K562 (cell line): ENCODE results near the gene UIMC1. TPM values are rescaled to one million over a fixed set of nuclear protein-coding genes. Genes with fewer than 3 reads are reported as not detected.

Experiments
- ATF7 ChIP-seq: fragments of 450-650 bp; IDR thresholded peaks from 2 replicates; pipeline ENCODE4 v1.7.1; 2014; ENCODE audit warnings: mild to moderate bottlenecking, moderate library complexity
- BRCA1 ChIP-seq, 2 experiments: fragments of 450-650 bp in 1 of 2; sonication (generic) in 1 of 2; formaldehyde crosslinking in 1 of 2; IDR thresholded peaks; 2 replicates each; pipeline versions ENCODE4 v1.5.0 to v1.6.1; 2017 to 2020; ENCODE audit warnings: mild to moderate bottlenecking in 1 of 2, missing genetic modification reagents in 1 of 2
- HIVEP1 ChIP-seq: fragments of 250-450 bp; sonication (Bioruptor Pico); IDR thresholded peaks from 2 replicates; pipeline ENCODE4 v1.4.0; 2020; ENCODE audit warnings: mild to moderate bottlenecking
- MXI1 ChIP-seq: IDR thresholded peaks from 2 replicates; pipeline ENCODE4 v1.6.1; 2011; ENCODE audit warnings: low read depth, mild to moderate bottlenecking, improper control_type of control experiment, low read length
- POLR2H ChIP-seq: IDR thresholded peaks from 2 replicates; pipeline ENCODE4 v1.6.1; 2016; ENCODE audit warnings: missing genetic modification characterization, low read depth, mild to moderate bottlenecking, control low read depth, missing compliant biosample characterization, moderate library complexity
- PRDM10 ChIP-seq: fragments of 450-650 bp; IDR thresholded peaks from 2 replicates; pipeline ENCODE4 v1.6.1; 2018; ENCODE audit not compliant: partially characterized antibody
- RBM39 ChIP-seq: fragments of 200-400 bp; formaldehyde crosslinking; optimal IDR thresholded peaks from 2 replicates; pipeline ENCODE3; 2018; ENCODE audit warnings: low read depth, low read length
- REST ChIP-seq, 2 experiments: fragments of 450-650 bp; formaldehyde crosslinking in 1 of 2; IDR thresholded peaks; 2 replicates each; pipeline versions ENCODE4 v1.4.0 to v1.6.1; 2014 to 2020; ENCODE audit warnings: mild to moderate bottlenecking in 2 of 2, borderline replicate concordance in 1 of 2, low read depth in 1 of 2
- SIN3A ChIP-seq, 2 experiments: fragments of 150-350 bp in 1 of 2; IDR thresholded peaks; 2 replicates each; pipeline ENCODE4 v1.6.1; 2011 to 2016; ENCODE audit warnings: borderline replicate concordance in 2 of 2, low read depth in 2 of 2, low read length in 2 of 2, mild to moderate bottlenecking in 2 of 2, moderate library complexity in 2 of 2; ENCODE audit not compliant: control insufficient read depth in 1 of 2
- SRSF1 ChIP-seq: fragments of 200-400 bp; formaldehyde crosslinking; IDR thresholded peaks from 2 replicates; pipeline ENCODE4 v1.6.1; 2017; ENCODE audit warnings: mild to moderate bottlenecking, low read depth, low read length, moderate library complexity
- TCFL5 ChIP-seq: fragments of 250-450 bp; sonication (Bioruptor Pico); conservative IDR thresholded peaks from 2 replicates; pipeline ENCODE4 v1.6.1; 2021; ENCODE audit warnings: mild to moderate bottlenecking, moderate library complexity, matching md5 sums
- YBX1 ChIP-seq: fragments of 450-650 bp; IDR thresholded peaks from 2 replicates; pipeline ENCODE4 v1.7.1; 2016; ENCODE audit warnings: mild to moderate bottlenecking
- ZNF395 ChIP-seq: fragments of 200-800 bp; sonication (Bioruptor generic); IDR thresholded peaks from 2 replicates; pipeline ENCODE4 v1.6.1; 2017; ENCODE audit warnings: missing genetic modification characterization, missing compliant biosample characterization
- polyA plus RNA-seq, 8 experiments: library from polyadenylated mRNA; depleted of rRNA in 4 of 8; stranded (reverse) in 5 of 8; unstranded in 3 of 8; fragments of >200 nt; fragmentation: Nextera tagmentation in 2 of 8; fragmentation: Illumina TruSeq in 1 of 8; extraction: Ambion mirVana in 2 of 8; extraction: Trizol in 1 of 8; gene quantifications; 2 replicates each; pipeline versions ENCODE4 v1.2.1 to v1.2.3, GENCODE V29; 2011 to 2014; ENCODE audit warnings: inconsistent platforms in 1 of 8, missing spikeins in 1 of 8
- total RNA-seq, 7 experiments: library from RNA; depleted of rRNA in 6 of 7; stranded (reverse); fragments of >200 nt in 6 of 7; fragmentation: Illumina TruSeq in 2 of 7; extraction: Trizol in 2 of 7; gene quantifications; 2 replicates each; pipeline versions ENCODE4 v1.2.1 to v1.2.3, GENCODE V29; 2011 to 2021; ENCODE audit warnings: low replicate concordance in 1 of 7

UIMC1 gene
- total and polyA plus RNA-seq, 9 of the 15 experiments (the other 6 are each of a cell fraction or from before 2014, with no cell fraction given): 14.9 to 51.7 (median 36.8) TPM

- TF ChIP-seq REST (IDR thresholded peaks at IDR 0.05; ENCODE audit: borderline replicate concordance): no peak
- no peak for TF ChIP-seq REST (CRISPR knock-in tag; IDR thresholded peaks at IDR 0.05; ENCODE audit: low read depth)
- TF ChIP-seq POLR2H (tag): 0 out of 2 replicates have a peak, but pooled peaks have one; percentile 56
- peak; percentile 99 for TF ChIP-seq ATF7
- TF ChIP-seq YBX1: no peak
- TF ChIP-seq TCFL5 (CRISPR knock-in tag): no peak
- TF ChIP-seq BRCA1 (IDR thresholded peaks at IDR 0.05): no peak
- 0 out of 2 replicates have a peak, but pooled peaks have one; percentile 35 for TF ChIP-seq BRCA1 (CRISPR knock-in tag; IDR thresholded peaks at IDR 0.05)
- TF ChIP-seq PRDM10: peak; percentile 99
- TF ChIP-seq MXI1: peak; percentile 65
- no peak for TF ChIP-seq HIVEP1 (CRISPR knock-in tag)
- no peak for TF ChIP-seq SRSF1
- TF ChIP-seq ZNF395: peak; percentile 63; the same call in 1 of the 2 replicates
- no peak for TF ChIP-seq RBM39
- no peak; a peak in 1 of 4 replicates for TF ChIP-seq SIN3A (IDR thresholded peaks at IDR 0.05; ENCODE audit: borderline replicate concordance in 2 of 2, control insufficient read depth in 1 of 2, low read depth in 2 of 2, low read length in 2 of 2)
Measured at GRCh38 chr5:177006265-177006972, at the start of gene UIMC1 (continued).
